IPS-NIHi11 (cell line): ENCODE measurements around the gene MINK1.
"Not testable (repeated sequence)": the region's sequence is repeated elsewhere in the genome, so short reads cannot be mapped to it uniquely, and the experiment has no call there.

ENCODE experiments used
- DNase-seq: peaks from one replicate; pipeline ENCODE4 v3.0.0; 2012; ENCODE audit warnings: mixed read lengths, low spot score

The MINK1 gene

DNA sequence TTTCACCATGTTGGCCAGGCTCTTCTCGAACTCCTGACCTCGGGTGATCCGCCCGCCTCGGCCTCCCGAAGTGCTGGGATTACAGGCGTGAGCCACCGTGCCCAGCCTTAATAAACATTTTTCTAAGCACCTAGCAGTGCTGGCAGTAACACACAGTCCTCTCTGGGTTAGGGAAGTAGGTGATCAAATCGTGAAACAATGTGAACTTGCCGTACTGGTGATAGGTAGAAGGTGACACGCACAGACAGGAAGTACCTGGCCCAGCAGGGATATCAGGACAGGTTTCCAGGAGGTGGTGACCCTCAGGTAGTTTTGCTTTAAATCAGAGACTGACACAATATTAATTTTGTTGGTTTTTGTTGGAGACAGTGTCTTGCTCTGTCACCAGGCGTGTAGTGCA is 21.7 kb upstream of the MINK1 start:
- DNase-seq = no peak

DNA sequence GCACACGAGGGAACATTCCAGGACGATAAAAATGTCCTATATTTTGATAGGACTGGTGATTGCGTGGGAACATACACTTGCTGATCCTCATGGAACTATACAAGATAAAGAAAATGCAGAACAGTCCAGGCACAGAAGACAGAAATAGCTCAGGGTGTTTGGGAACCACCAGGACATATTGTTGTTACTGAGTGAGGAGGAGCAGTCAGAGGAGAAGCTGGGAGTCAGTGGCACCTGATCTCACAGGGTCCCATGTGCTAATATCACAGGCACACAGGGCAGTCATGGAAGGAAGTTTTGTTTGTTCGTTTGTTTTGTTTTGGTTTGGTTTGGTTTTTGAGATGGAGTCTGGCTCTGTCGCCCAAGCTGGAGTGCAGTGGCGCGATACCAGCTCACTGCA is 20.4 kb upstream of the MINK1 start:
- DNase-seq = no peak

GRCh38 chr17:4815043-4815675 is 18.0 kb upstream of the MINK1 start:
- DNase-seq = peak; percentile 54

DNA sequence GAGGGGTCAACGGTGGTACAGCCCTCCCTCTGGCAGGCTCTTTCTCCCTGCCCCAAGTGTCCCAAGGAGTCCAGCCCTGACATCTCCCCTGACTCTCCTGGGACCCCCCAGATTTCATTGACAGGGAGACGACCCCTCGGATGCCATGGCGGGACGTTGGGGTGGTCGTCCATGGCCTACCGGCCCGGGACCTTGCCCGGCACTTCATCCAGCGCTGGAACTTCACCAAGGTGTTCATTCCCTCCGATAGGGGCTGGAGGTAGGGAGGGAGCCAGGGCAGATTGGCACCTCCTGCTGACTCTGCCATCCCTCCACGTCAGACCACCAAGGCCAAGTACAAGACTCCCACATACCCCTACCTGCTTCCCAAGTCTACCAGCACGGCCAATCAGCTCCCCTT is 16.3 kb upstream of the MINK1 start:
- DNase-seq = no peak

DNA sequence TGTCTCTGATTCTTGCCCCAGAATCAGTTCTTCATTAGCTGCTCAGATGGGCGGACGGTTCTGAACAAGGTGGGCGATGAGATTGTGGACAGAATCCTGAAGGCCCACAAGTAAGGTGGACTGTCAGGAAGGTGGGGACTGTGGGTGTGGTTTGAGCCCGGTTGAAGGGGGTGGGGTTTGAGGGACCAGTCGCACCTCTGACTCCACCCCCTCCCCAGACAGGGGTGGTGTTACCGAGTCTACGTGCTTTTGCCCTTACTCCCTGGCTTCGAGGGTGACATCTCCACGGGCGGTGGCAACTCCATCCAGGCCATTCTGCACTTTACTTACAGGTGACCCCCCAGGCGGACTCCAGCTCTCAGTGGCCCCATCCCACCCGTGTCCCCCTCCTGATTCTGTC is 14.9 kb upstream of the MINK1 start:
- peak; percentile 61 for DNase-seq

DNA sequence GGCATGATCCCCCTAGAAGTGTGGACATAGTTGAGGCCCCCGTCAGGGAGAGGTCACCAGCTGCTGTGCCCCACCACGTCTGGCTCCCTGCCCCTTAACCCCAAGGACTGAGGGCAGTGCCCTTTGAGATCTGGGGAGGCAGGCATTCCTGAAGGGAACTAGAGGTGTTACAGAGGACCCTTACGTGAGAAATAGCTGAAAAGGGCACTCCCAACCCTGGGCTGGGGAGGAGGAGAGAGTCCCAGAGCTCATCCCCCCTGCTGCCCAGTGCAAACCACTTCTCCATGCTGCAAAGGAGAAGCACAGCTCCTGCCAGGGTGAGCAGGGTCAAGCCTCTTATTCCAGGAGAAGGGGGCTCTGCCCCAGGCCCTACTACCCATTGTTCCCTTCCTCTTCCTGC is 10.3 kb upstream of the MINK1 start:
- DNase-seq = no peak

- no peak for DNase-seq
Observed at GRCh38 chr17:4823373-4824089, 9.6 kb upstream of the MINK1 start.

DNA sequence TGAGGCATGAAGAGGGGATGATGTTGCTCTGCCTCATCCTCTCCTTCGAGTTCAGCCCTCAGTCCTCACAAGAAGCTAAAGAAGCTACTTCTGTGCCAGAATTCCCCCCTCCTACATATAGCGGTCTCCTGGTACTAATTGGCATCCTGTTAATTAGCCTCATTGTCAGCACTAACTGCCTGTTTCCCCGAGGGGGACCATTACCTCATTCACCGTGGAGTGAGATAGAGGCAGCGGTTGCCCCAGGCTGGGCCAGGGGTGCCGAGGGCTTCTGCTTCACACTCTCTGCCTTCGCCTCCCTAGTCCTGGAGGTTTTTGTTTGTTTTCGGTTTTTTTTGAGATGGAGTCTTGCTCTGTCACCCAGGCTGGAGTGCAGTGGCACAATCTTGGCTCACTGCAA is 5.7 kb upstream of the MINK1 start:
- no peak for DNase-seq

- DNase-seq = not testable (repeated sequence)
Observed at GRCh38 chr17:4832829-4833177, 337 bp upstream of the MINK1 start.

GRCh38 chr17:4833941-4834680 is 971 bp downstream of the MINK1 start:
- no peak for DNase-seq

- DNase-seq = no peak
Observed at GRCh38 chr17:4834681-4835020, 1.5 kb downstream of the MINK1 start.

GRCh38 chr17:4836221-4836620 is 3.1 kb downstream of the MINK1 start:
- DNase-seq = no peak

- no peak for DNase-seq
Observed at GRCh38 chr17:4837471-4838308, 4.5 kb downstream of the MINK1 start.

GRCh38 chr17:4838309-4838785 is 5.2 kb downstream of the MINK1 start:
- no peak for DNase-seq

GRCh38 chr17:4839221-4839620 is 6.1 kb downstream of the MINK1 start:
- DNase-seq = no peak

DNA sequence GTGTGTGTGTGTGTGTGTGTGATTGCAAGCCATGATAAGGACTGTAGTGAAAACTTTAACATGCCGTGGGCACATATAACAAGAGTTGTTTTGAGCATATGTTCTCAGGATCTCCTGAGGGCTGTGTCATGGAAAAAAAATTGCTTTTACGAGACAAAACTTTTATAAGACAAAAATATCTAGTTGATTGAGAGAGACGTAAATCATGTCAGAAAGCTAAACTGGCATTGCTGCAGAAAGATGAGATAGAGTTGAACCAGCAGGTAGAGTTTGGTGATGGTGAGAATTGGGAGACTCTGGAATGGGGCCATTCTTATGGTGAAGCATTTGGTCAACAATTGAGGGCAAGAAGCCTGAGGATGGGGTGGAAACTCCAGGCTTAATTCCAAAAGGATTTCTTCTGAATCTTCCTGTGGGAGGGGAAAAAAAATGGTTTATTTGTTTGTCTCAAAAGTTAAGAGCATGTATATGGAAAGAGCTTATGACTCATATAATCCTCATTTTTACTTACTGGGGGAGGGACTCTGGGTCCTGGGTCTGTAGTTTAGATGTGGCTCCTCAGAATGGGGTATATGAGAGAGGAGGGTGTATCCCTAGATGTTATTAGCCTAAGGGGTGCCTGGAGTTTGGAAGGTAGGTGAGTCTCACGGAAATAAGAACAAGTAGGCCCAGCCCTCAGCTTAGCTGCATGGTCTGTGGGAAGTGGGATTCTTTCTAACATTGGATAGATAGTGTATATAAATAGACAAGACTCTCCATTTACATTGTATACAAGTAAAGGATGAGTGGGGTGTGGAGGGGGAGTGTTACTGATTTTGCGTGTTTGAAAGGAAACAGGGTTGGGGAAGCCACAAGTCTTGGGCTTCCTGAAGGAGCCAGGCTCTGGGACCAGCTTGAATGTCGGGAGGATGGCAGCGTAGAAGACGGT is 7.1 kb downstream of the MINK1 start:
- no peak for DNase-seq

- no peak for DNase-seq
Observed at GRCh38 chr17:4840893-4841242, 7.7 kb downstream of the MINK1 start.

DNA sequence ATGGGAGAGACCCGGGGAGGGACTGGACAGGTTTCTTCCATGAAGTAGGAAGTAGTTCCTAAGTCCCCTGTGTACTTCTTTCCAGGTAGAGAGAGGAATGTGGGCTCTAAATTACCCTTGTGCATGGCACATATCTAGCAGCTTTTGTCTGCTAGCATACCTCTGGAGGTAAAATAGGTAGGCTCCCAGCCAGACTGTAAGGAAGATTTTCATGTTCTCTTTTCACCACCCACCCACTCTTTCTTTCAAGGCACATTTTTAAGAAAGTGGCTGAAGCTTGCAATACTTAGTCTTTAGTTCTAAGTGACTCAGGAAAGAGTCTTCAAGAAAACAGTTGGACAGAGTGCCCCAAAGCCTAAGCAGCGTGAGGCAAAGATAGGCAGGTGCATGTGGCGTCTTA is 9.2 kb downstream of the MINK1 start:
- DNase-seq = no peak

GRCh38 chr17:4843321-4844000 is 10.3 kb downstream of the MINK1 start:
- no peak for DNase-seq

DNA sequence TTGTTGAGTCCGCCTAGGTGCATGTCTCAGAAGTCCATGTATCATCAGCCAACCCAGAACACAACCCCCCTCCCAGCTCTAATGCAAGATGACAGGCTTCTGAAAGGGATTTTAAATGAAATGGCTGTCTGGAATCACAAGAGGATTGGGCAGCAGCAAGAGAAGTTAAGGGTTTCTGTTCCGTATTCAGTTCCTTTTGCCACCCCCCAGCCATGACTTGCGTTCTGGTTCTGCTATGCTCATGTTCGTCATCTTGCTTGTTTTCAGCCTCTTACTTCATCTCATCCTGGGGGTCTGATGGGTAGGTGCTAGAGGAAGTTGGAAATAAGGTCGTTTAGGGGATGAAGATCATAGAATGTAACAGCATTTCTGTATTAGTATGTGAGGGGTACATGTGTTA is 12.0 kb downstream of the MINK1 start:
- no peak for DNase-seq
